MM.1S (cell line): ENCODE results near the gene RAD51C.
"Not testable (repeated sequence)": the region's sequence is repeated elsewhere in the genome, so short reads cannot be mapped to it uniquely, and the experiment has no call there.

Source experiments
- DNase-seq: peaks from one replicate; pipeline ENCODE4 v3.0.0-alpha.2; 2015
- H2AFZ ChIP-seq: fragments of 300-600 bp; sonication (generic); 2 replicates; pipeline ENCODE4 v1.6.0; 2016; ENCODE audit warnings: antibody characterized with exemption, low read length
- H3F3A ChIP-seq: fragments of 300-600 bp; sonication (generic); 2 replicates; pipeline ENCODE4 v1.6.1; 2016; ENCODE audit warnings: mild to moderate bottlenecking, antibody characterized with exemption, low read length, moderate library complexity, mixed read lengths; ENCODE audit not compliant: insufficient read depth
- H3K27ac ChIP-seq: fragments of 300-600 bp; sonication (generic); 2 replicates; pipeline ENCODE4 v1.5.1; 2016; ENCODE audit warnings: mild to moderate bottlenecking, low read length
- H3K27me3 ChIP-seq: fragments of 300-600 bp; sonication (generic); replicated peaks from 2 replicates; pipeline ENCODE4 v1.6.0; 2016; ENCODE audit warnings: low read length; ENCODE audit not compliant: insufficient read depth
- H3K36me3 ChIP-seq: fragments of 300-600 bp; sonication (generic); replicated peaks from 2 replicates; pipeline ENCODE4 v1.6.1; 2016; ENCODE audit warnings: mild to moderate bottlenecking, low read length, mixed read lengths; ENCODE audit not compliant: insufficient read depth
- H3K4me1 ChIP-seq: fragments of 300-600 bp; sonication (generic); 2 replicates; pipeline ENCODE4 v1.6.1; 2016; ENCODE audit warnings: low read length, mixed read lengths
- H3K4me2 ChIP-seq: fragments of 300-600 bp; sonication (generic); 2 replicates; pipeline ENCODE4 v1.6.0; 2016; ENCODE audit warnings: low read depth, low read length
- H3K4me3 ChIP-seq: fragments of 300-600 bp; sonication (generic); 2 replicates; pipeline ENCODE4 v1.5.1; 2016; ENCODE audit warnings: low read length, mixed read lengths
- H3K79me2 ChIP-seq: fragments of 300-600 bp; sonication (generic); 2 replicates; pipeline ENCODE4 v1.6.1; 2016; ENCODE audit warnings: mixed run types, low read length, mixed read lengths
- H3K9ac ChIP-seq: fragments of 300-600 bp; sonication (generic); 2 replicates; pipeline ENCODE4 v1.6.1; 2016; ENCODE audit warnings: low read length, mixed read lengths
- H3K9me2 ChIP-seq: fragments of 300-600 bp; sonication (generic); replicated peaks from 2 replicates; pipeline ENCODE4 v1.6.1; 2016; ENCODE audit warnings: mild to moderate bottlenecking, low read length, mixed read lengths; ENCODE audit not compliant: insufficient read depth
- H3K9me3 ChIP-seq: fragments of 300-600 bp; sonication (generic); replicated peaks from 2 replicates; pipeline ENCODE4 v1.6.1; 2016; ENCODE audit warnings: mild to moderate bottlenecking, low read length, mixed read lengths; ENCODE audit not compliant: insufficient read depth
- H4K20me1 ChIP-seq: fragments of 300-600 bp; sonication (generic); 2 replicates; pipeline ENCODE4 v1.6.1; 2016; ENCODE audit warnings: mild to moderate bottlenecking, low read length, moderate library complexity, mixed read lengths; ENCODE audit not compliant: insufficient read depth
- EZH2 ChIP-seq: fragments of 300-600 bp; sonication (generic); optimal IDR thresholded peaks from 2 replicates; pipeline ENCODE3; 2017; ENCODE audit warnings: low read depth, mild to moderate bottlenecking, antibody characterized with exemption, low read length, mixed read lengths
- EZH2phosphoT487 ChIP-seq: fragments of 300-600 bp; sonication (generic); IDR thresholded peaks from 2 replicates; pipeline ENCODE4 v1.6.1; 2018; ENCODE audit warnings: antibody characterized with exemption, low read length
- TF ChIP-seq, protein P1 (sequence below): fragments of 300-600 bp; sonication (generic); IDR thresholded peaks from 2 replicates; pipeline ENCODE4 v1.5.1; 2016; ENCODE audit warnings: antibody characterized with exemption, low read length, mixed read lengths

Gene RAD51C

DNA sequence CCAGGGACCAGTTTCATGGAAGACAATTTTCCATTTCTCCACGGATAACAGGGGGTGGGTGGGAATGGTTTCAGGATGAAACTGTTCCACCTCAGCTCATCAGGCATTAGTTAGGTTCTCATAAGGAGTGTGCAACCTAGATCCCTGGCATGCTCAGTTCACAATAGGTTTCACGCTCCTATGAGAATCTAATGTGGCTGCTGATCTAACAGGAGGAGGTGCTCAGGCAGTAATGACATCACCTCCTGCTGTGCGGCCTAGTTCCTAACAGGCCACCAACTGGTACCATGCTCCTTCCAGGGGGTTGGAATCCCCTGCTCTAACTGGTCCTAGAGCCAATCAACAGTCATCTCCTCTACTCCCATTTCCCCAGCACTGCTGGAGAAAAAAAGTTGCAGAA lies 20.4 kb upstream of the RAD51C start:
- no peak overlapping the region for H2AFZ ChIP-seq
- DNase-seq, result no peak
- TF ChIP-seq, protein P1, sequence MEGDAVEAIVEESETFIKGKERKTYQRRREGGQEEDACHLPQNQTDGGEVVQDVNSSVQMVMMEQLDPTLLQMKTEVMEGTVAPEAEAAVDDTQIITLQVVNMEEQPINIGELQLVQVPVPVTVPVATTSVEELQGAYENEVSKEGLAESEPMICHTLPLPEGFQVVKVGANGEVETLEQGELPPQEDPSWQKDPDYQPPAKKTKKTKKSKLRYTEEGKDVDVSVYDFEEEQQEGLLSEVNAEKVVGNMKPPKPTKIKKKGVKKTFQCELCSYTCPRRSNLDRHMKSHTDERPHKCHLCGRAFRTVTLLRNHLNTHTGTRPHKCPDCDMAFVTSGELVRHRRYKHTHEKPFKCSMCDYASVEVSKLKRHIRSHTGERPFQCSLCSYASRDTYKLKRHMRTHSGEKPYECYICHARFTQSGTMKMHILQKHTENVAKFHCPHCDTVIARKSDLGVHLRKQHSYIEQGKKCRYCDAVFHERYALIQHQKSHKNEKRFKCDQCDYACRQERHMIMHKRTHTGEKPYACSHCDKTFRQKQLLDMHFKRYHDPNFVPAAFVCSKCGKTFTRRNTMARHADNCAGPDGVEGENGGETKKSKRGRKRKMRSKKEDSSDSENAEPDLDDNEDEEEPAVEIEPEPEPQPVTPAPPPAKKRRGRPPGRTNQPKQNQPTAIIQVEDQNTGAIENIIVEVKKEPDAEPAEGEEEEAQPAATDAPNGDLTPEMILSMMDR, result no peak
- TF ChIP-seq EZH2 (no peak), EZH2phosphoT487 (no peak)

DNA sequence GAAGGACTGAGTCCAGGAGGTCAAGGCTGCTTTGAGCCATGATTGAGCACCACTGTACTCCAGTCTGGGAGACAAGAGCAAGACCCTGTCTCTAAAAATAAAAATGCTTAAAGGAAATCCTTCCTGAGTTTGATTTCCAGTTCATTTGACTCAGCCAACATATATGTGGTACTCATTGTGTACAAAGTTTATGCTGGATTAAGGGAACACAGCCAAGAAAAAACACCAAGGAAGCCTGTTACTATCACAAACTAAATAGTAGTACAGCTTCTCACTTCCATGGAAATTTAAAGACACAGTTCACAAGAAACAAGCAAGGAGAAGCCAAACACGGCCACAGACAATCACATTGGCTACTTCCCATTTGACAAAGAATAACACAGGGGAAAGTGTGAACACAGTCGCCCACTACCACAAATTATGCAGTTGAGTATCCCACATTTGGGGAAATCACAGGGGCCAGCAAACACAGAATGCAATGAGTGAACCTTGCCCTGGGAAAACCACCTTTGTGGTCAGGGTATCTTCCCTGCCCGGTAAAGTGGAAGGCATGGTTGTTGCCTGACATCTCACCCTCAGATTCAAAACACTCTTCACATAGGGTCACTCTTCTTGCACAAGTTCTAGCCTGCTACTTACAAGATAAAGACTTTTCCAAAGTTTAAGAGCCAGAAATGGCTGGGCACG lies 15.1 kb upstream of the RAD51C start:
- H3K4me2 ChIP-seq, result no peak overlapping the region
- no peak overlapping the region for H3K9ac ChIP-seq
- H3K27ac ChIP-seq, result no peak overlapping the region
- H3K79me2 ChIP-seq, result no peaks in the 10 kb centered on the region
- H3K4me1 ChIP-seq, result no peaks in the 10 kb centered on the region
- no peaks in the 10 kb centered on the region for H3K36me3 ChIP-seq
- TF ChIP-seq EZH2phosphoT487 (no peak), EZH2 (no peak)
- TF ChIP-seq, protein P1, result no peak
- no peaks in the 10 kb centered on the region for H3F3A ChIP-seq
- no peak for DNase-seq
- H3K9me2 ChIP-seq, result no peaks in the 10 kb centered on the region
- no peaks in the 10 kb centered on the region for H3K27me3 ChIP-seq
- no peak overlapping the region for H3K4me3 ChIP-seq
- no peaks in the 10 kb centered on the region for H4K20me1 ChIP-seq
- no peak overlapping the region for H2AFZ ChIP-seq
- no peaks in the 10 kb centered on the region for H3K9me3 ChIP-seq

More for the DNA sequence above, 20.4 kb upstream of the RAD51C start:
- no peaks in the 10 kb centered on the region for H3K36me3 ChIP-seq
- H3K4me1 ChIP-seq, result no peaks in the 10 kb centered on the region
- no peaks in the 10 kb centered on the region for H3K27me3 ChIP-seq
- no peak overlapping the region for H3K4me3 ChIP-seq
- no peaks in the 10 kb centered on the region for H3K9me3 ChIP-seq
- no peaks in the 10 kb centered on the region for H4K20me1 ChIP-seq
- no peak overlapping the region for H3K4me2 ChIP-seq
- H3K79me2 ChIP-seq, result no peaks in the 10 kb centered on the region
- H3K9me2 ChIP-seq, result no peaks in the 10 kb centered on the region
- no peaks in the 10 kb centered on the region for H3F3A ChIP-seq
- no peak overlapping the region for H3K9ac ChIP-seq
- no peak overlapping the region for H3K27ac ChIP-seq

DNA sequence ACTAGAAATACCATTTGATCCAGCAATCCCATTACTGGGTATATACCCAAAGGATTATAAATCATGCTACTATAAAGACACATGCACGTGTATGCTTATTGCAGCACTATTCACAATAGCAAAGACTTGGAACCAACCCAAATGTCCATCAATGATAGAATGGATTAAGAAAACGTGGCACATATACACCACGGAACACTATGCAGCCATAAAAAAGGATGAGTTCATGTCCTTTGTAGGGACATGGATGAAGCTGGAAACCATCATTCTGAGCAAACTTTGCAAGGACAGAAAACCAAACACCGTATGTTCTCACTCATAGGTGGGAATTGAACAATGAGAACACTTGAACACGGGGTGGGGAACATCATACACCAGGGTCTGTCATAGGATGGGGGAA lies 14.1 kb upstream of the RAD51C start:
- not testable (repeated sequence) for H3K79me2 ChIP-seq, H2AFZ ChIP-seq, H3K9me2 ChIP-seq, H3F3A ChIP-seq, H3K4me2 ChIP-seq, H3K27me3 ChIP-seq, H3K9ac ChIP-seq, H3K4me1 ChIP-seq, H3K9me3 ChIP-seq, H3K27ac ChIP-seq, DNase-seq, H3K36me3 ChIP-seq, H4K20me1 ChIP-seq, H3K4me3 ChIP-seq

DNA sequence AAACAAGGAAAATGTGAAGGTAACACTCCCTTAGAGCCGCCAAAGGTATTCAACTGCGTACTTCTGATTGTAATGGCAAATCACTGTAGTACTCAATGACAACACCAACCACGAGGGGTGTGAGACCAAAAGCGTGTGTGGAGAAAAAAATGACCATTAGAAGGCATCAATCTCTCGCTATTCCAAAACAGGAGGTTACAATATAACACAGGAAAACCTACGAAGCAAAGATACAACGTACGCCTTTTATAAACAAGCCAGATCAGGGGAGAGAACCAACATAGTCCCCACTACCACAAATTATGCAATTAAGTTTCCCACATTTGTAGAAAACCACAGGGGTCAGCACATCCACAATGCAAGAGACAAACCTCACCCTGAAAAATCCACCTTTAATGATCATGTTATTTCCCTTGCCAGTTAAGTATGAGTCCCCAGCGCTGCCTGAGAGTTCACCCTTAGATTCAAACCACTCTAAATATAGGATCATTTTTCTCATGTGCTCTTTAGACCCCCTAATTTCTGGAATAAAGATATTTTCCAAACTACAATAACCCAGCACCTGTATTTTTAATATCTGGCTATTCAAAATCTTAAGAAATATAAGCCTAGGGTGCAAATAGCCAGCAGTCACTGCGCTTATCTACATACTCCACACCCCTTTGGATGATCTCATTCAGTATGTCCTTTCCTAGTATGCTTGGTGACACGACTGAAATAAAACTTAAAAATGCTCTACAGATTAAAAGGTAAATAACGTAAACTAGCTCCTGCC lies 13.0 kb upstream of the RAD51C start:
- no peaks in the 10 kb centered on the region for H3K4me1 ChIP-seq
- H3K4me2 ChIP-seq, result no peak overlapping the region
- H3K9ac ChIP-seq, result no peak overlapping the region
- H3K27me3 ChIP-seq, result no peaks in the 10 kb centered on the region
- no peaks in the 10 kb centered on the region for H3K36me3 ChIP-seq
- no peak for DNase-seq
- H3K4me3 ChIP-seq, result no peak overlapping the region
- no peak overlapping the region for H3K27ac ChIP-seq
- TF ChIP-seq, protein P1, result no peak
- TF ChIP-seq EZH2phosphoT487 (no peak), EZH2 (no peak)
- H3K79me2 ChIP-seq, result no peaks in the 10 kb centered on the region
- no peaks in the 10 kb centered on the region for H3K9me3 ChIP-seq
- no peaks in the 10 kb centered on the region for H3K9me2 ChIP-seq
- H3F3A ChIP-seq, result no peaks in the 10 kb centered on the region
- H4K20me1 ChIP-seq, result no peaks in the 10 kb centered on the region
- H2AFZ ChIP-seq, result no peak overlapping the region
